K562 (cell line): ENCODE results near the gene NTRK3. TPM values are rescaled to one million over a fixed set of nuclear protein-coding genes. Genes with fewer than 3 reads are reported as not detected.

Experiments used
- ATAC-seq: fragments of 200-7000 bp; cut with Tn5 transposase; 3 replicates; pipeline ENCODE4 v1.9.1; 2020; ENCODE audit warnings: moderate library complexity
- BruUV-seq: library from RNA; stranded (reverse); fragments of 400-500 nt; replicated peaks from 2 replicates; lab custom pipeline; 2021; lab: Mats Ljungman, UMichigan
- CTCF ChIA-PET: fragments of 300-600 bp; formaldehyde crosslinking; extraction: SDS; loops from one replicate; lab custom pipeline; 2021; ENCODE audit warnings: low intra/inter-chr PET ratio; lab: Yijun Ruan, JAX
- POLR2A ChIA-PET: fragments of 300-600, 350-650 bp; sonication (Branson Sonifier 250); formaldehyde crosslinking; extraction: SDS; loops from one replicate; lab custom pipeline; 2021; ENCODE audit warnings: antibody characterized with exemption, inconsistent platforms; lab: Yijun Ruan, JAX
- DNase-seq, 4 experiments: peaks; one replicate each; pipeline versions ENCODE4 v3.0.0 to v3.0.0-alpha.2; 2011 to 2018; ENCODE audit warnings: low spot score in 3 of 4, mixed read lengths in 3 of 4; ENCODE audit errors: extremely low read depth in 1 of 4
- FAIRE-seq: peaks from 2 replicates; lab custom pipeline; 2011; peaks lifted over from hg19 to GRCh38; lab: Jason Lieb, UNC
- H2AFZ ChIP-seq: 2 replicates; pipeline ENCODE4 v1.6.0; 2011; ENCODE audit warnings: low read depth, low read length, control low read depth, inconsistent platforms
- H3K27ac ChIP-seq: fragments of 200-600 bp; 3 replicates; pipeline ENCODE4 v1.8.0; 2011; ENCODE audit warnings: low read depth, mild to moderate bottlenecking, control low read depth, inconsistent platforms, low read length, moderate library complexity, mixed read lengths; ENCODE audit errors: extremely low read depth
- H3K27me3 ChIP-seq, 2 experiments: fragments of 300-600 bp in 1 of 2; 2 replicates in 1 of 2; 3 replicates in 1 of 2; pipeline versions ENCODE4 v1.6.0 to v1.8.0; 2011; ENCODE audit warnings: inconsistent platforms in 2 of 2, low read length in 2 of 2, mild to moderate bottlenecking in 1 of 2, mixed read lengths in 1 of 2, moderate library complexity in 1 of 2; ENCODE audit not compliant: control insufficient read depth in 2 of 2, insufficient read depth in 2 of 2
- H3K36me3 ChIP-seq: fragments of 300-600 bp; 3 replicates; pipeline ENCODE4 v1.8.0; 2011; ENCODE audit warnings: mild to moderate bottlenecking, low read length, inconsistent platforms; ENCODE audit not compliant: control insufficient read depth, insufficient read depth
- H3K4me1 ChIP-seq, 2 experiments: fragments of 200-600 bp in 1 of 2; replicated peaks in 1 of 2; 2 replicates in 1 of 2; 3 replicates in 1 of 2; pipeline versions ENCODE4 v1.5.1 to v1.8.0; 2011; ENCODE audit warnings: inconsistent platforms in 2 of 2, low read length in 2 of 2, mild to moderate bottlenecking in 1 of 2, mixed read lengths in 1 of 2, moderate library complexity in 1 of 2; ENCODE audit not compliant: control insufficient read depth in 2 of 2, insufficient read depth in 2 of 2
- H3K4me2 ChIP-seq: 2 replicates; pipeline ENCODE4 v1.6.1; 2011; ENCODE audit warnings: low read length, control low read depth, inconsistent platforms, mixed read lengths; ENCODE audit not compliant: insufficient read depth
- H3K4me3 ChIP-seq: fragments of 200-600 bp; sonication (generic), shearing (Covaris generic); 2 replicates; pipeline ENCODE4 v1.5.1; 2016; ENCODE audit warnings: control low read depth, inconsistent platforms
- H3K79me2 ChIP-seq: fragments of 200-600 bp; 3 replicates; pipeline ENCODE4 v1.8.0; 2011; ENCODE audit warnings: low read length, inconsistent platforms; ENCODE audit not compliant: control insufficient read depth, insufficient read depth
- H3K9ac ChIP-seq, 2 experiments: 2 replicates each; pipeline versions ENCODE4 v1.6.0 to v1.6.1; 2011; ENCODE audit warnings: low read depth in 2 of 2, low read length in 2 of 2, control low read depth in 1 of 2, inconsistent platforms in 1 of 2, mild to moderate bottlenecking in 1 of 2, mixed read lengths in 1 of 2; ENCODE audit not compliant: insufficient read depth in 1 of 2
- H3K9me1 ChIP-seq: one replicate; pipeline ENCODE4 v1.6.0; 2011; ENCODE audit warnings: inconsistent platforms, mild to moderate bottlenecking, low read length, moderate library complexity; ENCODE audit not compliant: control insufficient read depth, insufficient read depth
- H3K9me3 ChIP-seq: replicated peaks from 2 replicates; pipeline ENCODE4 v1.5.1; 2011; ENCODE audit warnings: low read depth, low read length, inconsistent platforms; ENCODE audit not compliant: control insufficient read depth, insufficient read depth
- H4K20me1 ChIP-seq: replicated peaks from 2 replicates; pipeline ENCODE4 v1.6.1; 2011; ENCODE audit warnings: low read length, inconsistent platforms, mixed read lengths; ENCODE audit not compliant: control insufficient read depth, insufficient read depth
- BCLAF1 ChIP-seq, 2 experiments: fragments of 450-650 bp in 1 of 2; IDR thresholded peaks; 2 replicates each; pipeline ENCODE4 v1.6.1; 2011 to 2017; ENCODE audit warnings: low read depth in 2 of 2, antibody characterized with exemption in 1 of 2, borderline replicate concordance in 1 of 2, low read length in 1 of 2, mild to moderate bottlenecking in 1 of 2, mixed read lengths in 1 of 2; ENCODE audit not compliant: control insufficient read depth in 1 of 2
- CEBPG ChIP-seq, 3 experiments: fragments of 200-800 bp in 1 of 3; sonication (Bioruptor generic) in 1 of 3; sonication (generic) in 1 of 3; formaldehyde crosslinking in 1 of 3; IDR thresholded peaks in 2 of 3; conservative IDR thresholded peaks in 1 of 3; 2 replicates each; pipeline versions ENCODE4 v1.6.1 to v1.8.0; 2016 to 2022; ENCODE audit warnings: missing compliant biosample characterization in 2 of 3, missing genetic modification characterization in 2 of 3, mild to moderate bottlenecking in 1 of 3, missing genetic modification reagents in 1 of 3
- DACH1 ChIP-seq: fragments of 450-650 bp; IDR thresholded peaks from 2 replicates; pipeline ENCODE4 v1.6.1; 2018; ENCODE audit not compliant: partially characterized antibody
- ESRRA ChIP-seq: fragments of 450-650 bp; IDR thresholded peaks from 2 replicates; pipeline ENCODE4 v1.6.1; 2014; ENCODE audit warnings: low read depth, mild to moderate bottlenecking, moderate library complexity, borderline replicate concordance
- MTA2 ChIP-seq: fragments of 450-650 bp; IDR thresholded peaks from 2 replicates; pipeline ENCODE4 v1.6.1; 2016; ENCODE audit warnings: low read depth
- MXD1 ChIP-seq: fragments of 250-450 bp; sonication (Bioruptor Pico); IDR thresholded peaks from 2 replicates; pipeline ENCODE4 v1.8.0; 2021; ENCODE audit warnings: borderline replicate concordance, mild to moderate bottlenecking, moderate library complexity; ENCODE audit not compliant: poor library complexity, severe bottlenecking
- RBFOX2 ChIP-seq: fragments of 200-400 bp; formaldehyde crosslinking; IDR thresholded peaks from 2 replicates; pipeline ENCODE4 v1.6.1; 2017; ENCODE audit warnings: low read depth, mild to moderate bottlenecking, low read length, moderate library complexity
- RBM39 ChIP-seq: fragments of 200-400 bp; formaldehyde crosslinking; optimal IDR thresholded peaks from 2 replicates; pipeline ENCODE3; 2018; ENCODE audit warnings: low read depth, low read length
- TBP ChIP-seq: optimal IDR thresholded peaks from 2 replicates; pipeline ENCODE3; 2011; ENCODE audit warnings: low read depth, low read length, improper control_type of control experiment
- TEAD2 ChIP-seq: fragments of 450-650 bp; IDR thresholded peaks from 2 replicates; pipeline ENCODE4 v1.6.1; 2016; ENCODE audit warnings: missing genetic modification characterization, control low read depth, missing compliant biosample characterization
- ZNF75A ChIP-seq: fragments of 450-650 bp; formaldehyde crosslinking; IDR thresholded peaks from 2 replicates; pipeline ENCODE4 v1.4.0; 2020; ENCODE audit warnings: mild to moderate bottlenecking
- WGBS: fragments of 100-300 bp; shearing (Covaris generic); methylation state at CpG from one replicate; pipeline ENCODE4 v1.1.6; 2016; ENCODE audit warnings: low coverage, mixed read lengths; ENCODE audit not compliant: insufficient coverage; ENCODE audit errors: missing lambda C conversion rate; 5-methylcytosine and 5-hydroxymethylcytosine counted together
- in situ Hi-C: fragments of 300-500 bp; cut with MboI; formaldehyde crosslinking; loops from 4 replicates; pipeline ENCODE4 v1.15.0; 2018; ENCODE audit warnings: inconsistent platforms, mixed read lengths
- intact Hi-C: fragments of 100-400 bp; cut with micrococcal nuclease; formaldehyde crosslinking; loops from 2 replicates; pipeline ENCODE4 v1.14.2; 2022
- polyA plus RNA-seq, 8 experiments: library from polyadenylated mRNA; depleted of rRNA in 4 of 8; stranded (reverse) in 5 of 8; unstranded in 3 of 8; fragments of >200 nt; fragmentation: Nextera tagmentation in 2 of 8; fragmentation: Illumina TruSeq in 1 of 8; extraction: Ambion mirVana in 2 of 8; extraction: Trizol in 1 of 8; gene quantifications; 2 replicates each; pipeline versions ENCODE4 v1.2.1 to v1.2.3, GENCODE V29; 2011 to 2014; ENCODE audit warnings: inconsistent platforms in 1 of 8, missing spikeins in 1 of 8
- total RNA-seq, 7 experiments: library from RNA; depleted of rRNA in 6 of 7; stranded (reverse); fragments of >200 nt in 6 of 7; fragmentation: Illumina TruSeq in 2 of 7; extraction: Trizol in 2 of 7; gene quantifications; 2 replicates each; pipeline versions ENCODE4 v1.2.1 to v1.2.3, GENCODE V29; 2011 to 2021; ENCODE audit warnings: low replicate concordance in 1 of 7

NTRK3 gene
- total and polyA plus RNA-seq, 9 of the 15 experiments (the other 6 are each of a cell fraction or from before 2014, with no cell fraction given), result 0.11 to 0.13 TPM; not detected in 7

- FAIRE-seq (no peak), DNase-seq (no peak), ATAC-seq (no peak)
- Histone ChIP-seq H3K79me2 (no peaks in the 10 kb centered on the region), H3K27ac (no peak overlapping the region), H3K27me3 (no peaks in the 10 kb centered on the region; a peak in 1 of 5 replicates), H4K20me1 (no peaks in the 10 kb centered on the region), H3K4me1 (no peaks in the 10 kb centered on the region), H3K36me3 (no peaks in the 10 kb centered on the region), H3K9ac (no peak overlapping the region), H3K9me3 (no peaks in the 10 kb centered on the region), H3K4me3 (no peak overlapping the region), H3K9me1 (no peaks in the 10 kb centered on the region), H2AFZ (no peak overlapping the region), H3K4me2 (no peak overlapping the region)
- CTCF ChIA-PET, result no interaction called here
- POLR2A ChIA-PET, result no interaction called here
- in situ Hi-C loops, result no loop called here
- no TSS peak for BruUV-seq
- intact Hi-C loops, result no loop called here
- TF ChIP-seq RBFOX2 (no peak), DACH1 (no peak)
- WGBS, result 0% methylated on average over 4 of the region's 4 CpGs
Measured at GRCh38 chr15:87910301-87910700, 346.2 kb downstream of the NTRK3 start.

GRCh38 chr15:87907676-87908446 is 348.7 kb downstream of the NTRK3 start:
- H3K36me3 ChIP-seq, result no peaks in the 10 kb centered on the region
- no peak overlapping the region for H3K4me2 ChIP-seq
- no peaks in the 10 kb centered on the region for H4K20me1 ChIP-seq
- H3K4me1 ChIP-seq, result no peaks in the 10 kb centered on the region
- H3K27ac ChIP-seq, result no peak overlapping the region
- no peaks in the 10 kb centered on the region for H3K9me3 ChIP-seq
- ChIA-PET CTCF (no interaction called here), POLR2A (no interaction called here)
- WGBS, result 2% methylated on average over 6 of the region's 8 CpGs
- in situ Hi-C loops (no loop called here), intact Hi-C loops (no loop called here)
- no peak overlapping the region for H3K4me3 ChIP-seq
- DNase-seq (no peak), FAIRE-seq (no peak), ATAC-seq (no peak)
- no peak overlapping the region for H3K9ac ChIP-seq
- H3K9me1 ChIP-seq, result no peaks in the 10 kb centered on the region
- H2AFZ ChIP-seq, result no peak overlapping the region
- BruUV-seq, result no TSS peak
- H3K79me2 ChIP-seq, result no peaks in the 10 kb centered on the region
- H3K27me3 ChIP-seq, result no peaks in the 10 kb centered on the region; a peak in 1 of 5 replicates
- TF ChIP-seq ESRRA, result no peak
- no peak for TF ChIP-seq MTA2
- no peak for TF ChIP-seq TBP
- no peak for TF ChIP-seq CEBPG (CRISPR knock-in tag; IDR thresholded peaks at IDR 0.05)
- TF ChIP-seq CEBPG (tag; conservative IDR thresholded peaks at IDR 0.05 in 1 of 2, IDR thresholded peaks at IDR 0.05 in 1 of 2), result no peak
- TF ChIP-seq RBM39, result no peak
- TF ChIP-seq TEAD2, result no peak
- TF ChIP-seq ZNF75A, result no peak
- no peak for TF ChIP-seq BCLAF1 (IDR thresholded peaks at IDR 0.05; ENCODE audit: borderline replicate concordance in 1 of 2, control insufficient read depth in 1 of 2, low read depth in 2 of 2, low read length in 1 of 2)
- TF ChIP-seq MXD1 (CRISPR knock-in tag), result no peak
